ENCODE results near the gene ALPP.
"Not testable (repeated sequence)": the region's sequence is repeated elsewhere in the genome, so short reads cannot be mapped to it uniquely, and the experiment has no call there.

The ALPP gene

DNA sequence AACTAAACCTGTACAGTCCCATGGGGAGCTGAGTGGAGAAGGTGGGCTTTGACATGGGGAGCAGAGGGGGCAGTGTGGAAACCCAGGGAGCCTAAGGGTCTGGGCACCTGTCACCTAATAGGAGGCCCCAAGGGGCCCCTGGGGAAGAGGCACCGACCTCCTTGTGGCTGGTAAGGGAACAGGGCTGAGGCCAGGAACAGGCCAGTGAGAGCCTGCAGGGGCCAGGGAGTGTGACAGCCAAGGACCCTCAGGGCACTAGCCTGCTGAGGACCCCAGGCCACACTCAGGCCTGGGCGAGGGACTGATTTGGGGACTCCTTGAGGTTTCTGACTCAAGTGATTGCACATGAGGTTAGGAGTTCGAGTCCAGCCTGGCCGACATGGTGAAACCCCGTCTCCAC lies 24.5 kb upstream of the ALPP start:
- Histone ChIP-seq H3K27ac (ENCODE audit: low read depth, low read length, poor library complexity, severe bottlenecking) (no peak overlapping the region), H3K4me3 (ENCODE audit: low read depth, low read length, poor library complexity, severe bottlenecking) (no peak overlapping the region), H3K4me1 (ENCODE audit: insufficient read depth, low read length, severe bottlenecking) (no peaks in the 10 kb centered on the region), H3K9me3 (ENCODE audit: low read length) (no peaks in the 10 kb centered on the region), H2AFZ (ENCODE audit: low read length) (no peak overlapping the region), H3K79me2 (ENCODE audit: insufficient read depth, low read length) (no peaks in the 10 kb centered on the region), H3K36me3 (ENCODE audit: insufficient read depth, low read length) (no peaks in the 10 kb centered on the region), H3K9me2 (ENCODE audit: low read depth, low read length) (no peaks in the 10 kb centered on the region), H3K9ac (ENCODE audit: low read length) (no peak overlapping the region), H3K27me3 (ENCODE audit: insufficient read depth, low read length) (0 out of 2 replicates have a peak, but pooled peaks cover 4% of the 10 kb centered on the region), H4K20me1 (ENCODE audit: insufficient read depth, low read length) (no peaks in the 10 kb centered on the region), H3F3A (ENCODE audit: insufficient read depth, low read length) (no peaks in the 10 kb centered on the region), H3K4me2 (ENCODE audit: low read length) (no peak overlapping the region)
- TF ChIP-seq CTCF (IDR thresholded peaks at IDR 0.05; ENCODE audit: low read length) = no peak
- no peak for TF ChIP-seq EZH2 (IDR thresholded peaks at IDR 0.05; ENCODE audit: borderline replicate concordance, low read length)

- Histone ChIP-seq H3K9me3 (ENCODE audit: low read length) (no peaks in the 10 kb centered on the region), H3K27me3 (ENCODE audit: insufficient read depth, low read length) (no peaks in the 10 kb centered on the region), H4K20me1 (ENCODE audit: insufficient read depth, low read length) (no peaks in the 10 kb centered on the region), H3K9me2 (ENCODE audit: low read depth, low read length) (no peaks in the 10 kb centered on the region), H3K9ac (ENCODE audit: low read length) (no peak overlapping the region), H2AFZ (ENCODE audit: low read length) (no peak overlapping the region), H3K4me2 (ENCODE audit: low read length) (no peak overlapping the region), H3K4me3 (ENCODE audit: low read depth, low read length, poor library complexity, severe bottlenecking) (no peak overlapping the region), H3K27ac (ENCODE audit: low read depth, low read length, poor library complexity, severe bottlenecking) (no peak overlapping the region), H3K4me1 (ENCODE audit: insufficient read depth, low read length, severe bottlenecking) (peaks cover 10% of the 10 kb centered on the region), H3F3A (ENCODE audit: insufficient read depth, low read length) (no peaks in the 10 kb centered on the region), H3K79me2 (ENCODE audit: insufficient read depth, low read length) (no peaks in the 10 kb centered on the region), H3K36me3 (ENCODE audit: insufficient read depth, low read length) (no peaks in the 10 kb centered on the region)
- TF ChIP-seq EZH2 (IDR thresholded peaks at IDR 0.05; ENCODE audit: borderline replicate concordance, low read length) = no peak
- no peak for TF ChIP-seq CTCF (IDR thresholded peaks at IDR 0.05; ENCODE audit: low read length)
Measured at GRCh38 chr2:232361646-232362045, 16.9 kb upstream of the ALPP start.

- H3K27me3 ChIP-seq (ENCODE audit: insufficient read depth, low read length) = no peaks in the 10 kb centered on the region
- H3K9me2 ChIP-seq (ENCODE audit: low read depth, low read length) = no peaks in the 10 kb centered on the region
- H3K9ac ChIP-seq (ENCODE audit: low read length) = no peak overlapping the region
- H3K9me3 ChIP-seq (ENCODE audit: low read length) = no peaks in the 10 kb centered on the region
- no peaks in the 10 kb centered on the region for H3F3A ChIP-seq (ENCODE audit: insufficient read depth, low read length)
- no peak overlapping the region for H3K4me2 ChIP-seq (ENCODE audit: low read length)
- H3K4me3 ChIP-seq (ENCODE audit: low read depth, low read length, poor library complexity, severe bottlenecking) = no peak overlapping the region
- no peaks in the 10 kb centered on the region for H3K79me2 ChIP-seq (ENCODE audit: insufficient read depth, low read length)
- H3K36me3 ChIP-seq (ENCODE audit: insufficient read depth, low read length) = no peaks in the 10 kb centered on the region
- peaks cover 10% of the 10 kb centered on the region for H3K4me1 ChIP-seq (ENCODE audit: insufficient read depth, low read length, severe bottlenecking)
- H3K27ac ChIP-seq (ENCODE audit: low read depth, low read length, poor library complexity, severe bottlenecking) = no peak overlapping the region
- no peak overlapping the region for H2AFZ ChIP-seq (ENCODE audit: low read length)
- H4K20me1 ChIP-seq (ENCODE audit: insufficient read depth, low read length) = no peaks in the 10 kb centered on the region
- TF ChIP-seq EZH2 (IDR thresholded peaks at IDR 0.05; ENCODE audit: borderline replicate concordance, low read length) = no peak
- no peak for TF ChIP-seq CTCF (IDR thresholded peaks at IDR 0.05; ENCODE audit: low read length)
Measured at GRCh38 chr2:232362174-232362900, 16.2 kb upstream of the ALPP start.

- not testable (repeated sequence) for H3K27me3 ChIP-seq (ENCODE audit: insufficient read depth, low read length); H3F3A ChIP-seq (ENCODE audit: insufficient read depth, low read length); H3K27ac ChIP-seq (ENCODE audit: low read depth, low read length, poor library complexity, severe bottlenecking); H3K4me1 ChIP-seq (ENCODE audit: insufficient read depth, low read length, severe bottlenecking); H3K9ac ChIP-seq (ENCODE audit: low read length); H3K9me3 ChIP-seq (ENCODE audit: low read length); H3K36me3 ChIP-seq (ENCODE audit: insufficient read depth, low read length); H3K79me2 ChIP-seq (ENCODE audit: insufficient read depth, low read length); H3K9me2 ChIP-seq (ENCODE audit: low read depth, low read length); H4K20me1 ChIP-seq (ENCODE audit: insufficient read depth, low read length); H2AFZ ChIP-seq (ENCODE audit: low read length)
- Histone ChIP-seq H3K4me2 (ENCODE audit: low read length) (peak overlapping the region; percentile 55; the same call in 1 of the 2 replicates), H3K4me3 (ENCODE audit: low read depth, low read length, poor library complexity, severe bottlenecking) (peak overlapping the region; percentile 38)
Measured at GRCh38 chr2:232363064-232363783, 15.3 kb upstream of the ALPP start.
